ENCODE data around the gene IL21R.

- TF ChIP-seq CTCF (IDR thresholded peaks at IDR 0.05) (no peak), POLR2A (IDR thresholded peaks at IDR 0.05) (no peak)
These were observed 90.6 kb downstream of the IL21R start for GRCh38 chr16:27492588-27492979.
